H1 (cell line): Measurements from ENCODE around the gene OSBPL5. TPM values are rescaled to one million over a fixed set of nuclear protein-coding genes. Genes with fewer than 3 reads are reported as not detected.
A peak's percentile ranks its signal among the peaks of the same experiment; 100 is the strongest.

Source experiments
- CTCF ChIA-PET: fragments of 300-600 bp; sonication (Branson Sonifier 250); formaldehyde crosslinking; loops from one replicate; lab custom pipeline; 2021; ENCODE audit not compliant: partially characterized antibody; lab: Charles Lee
- POLR2A ChIA-PET: fragments of 300-600 bp; sonication (Branson Sonifier 250); formaldehyde crosslinking; loops from one replicate; lab custom pipeline; 2021; ENCODE audit warnings: inconsistent platforms; ENCODE audit not compliant: partially characterized antibody; lab: Charles Lee
- DNase-seq, 2 experiments: peaks; one replicate each; pipeline versions ENCODE4 v3.0.0 to v3.0.0-alpha.2; 2010 to 2022; ENCODE audit warnings: low spot score in 2 of 2, low read depth in 1 of 2, mixed read lengths in 1 of 2
- FAIRE-seq: peaks from 2 replicates; lab custom pipeline; 2011; peaks lifted over from hg19 to GRCh38; lab: Jason Lieb, UNC
- H2AFZ ChIP-seq: 2 replicates; pipeline ENCODE4 v1.8.1; 2012; ENCODE audit warnings: low read length, inconsistent platforms
- H2AK5ac ChIP-seq: 2 replicates; pipeline ENCODE4 v1.6.1; 2013; ENCODE audit warnings: low read depth, low read length
- H2BK120ac ChIP-seq: replicated peaks from 2 replicates; pipeline ENCODE3; 2013; ENCODE audit warnings: low read depth, low read length, inconsistent platforms
- H2BK12ac ChIP-seq: 2 replicates; pipeline ENCODE4 v1.6.1; 2013; ENCODE audit warnings: low read depth, low read length
- H2BK15ac ChIP-seq: 2 replicates; pipeline ENCODE4 v1.6.1; 2013; ENCODE audit warnings: low read length
- H2BK20ac ChIP-seq: 2 replicates; pipeline ENCODE4 v1.6.1; 2013; ENCODE audit warnings: low read length
- H2BK5ac ChIP-seq: 2 replicates; pipeline ENCODE4 v1.6.1; 2013; ENCODE audit warnings: low read depth, low read length
- H3K14ac ChIP-seq: 2 replicates; pipeline ENCODE4 v1.6.1; 2013; ENCODE audit warnings: inconsistent platforms; ENCODE audit not compliant: insufficient read length
- H3K18ac ChIP-seq: 2 replicates; pipeline ENCODE4 v1.6.1; 2013; ENCODE audit warnings: low read length; ENCODE audit errors: extremely low read depth
- H3K23ac ChIP-seq: 2 replicates; pipeline ENCODE4 v1.6.1; 2013; ENCODE audit warnings: inconsistent platforms; ENCODE audit not compliant: insufficient read length
- H3K23me2 ChIP-seq: 2 replicates; pipeline ENCODE4 v1.6.1; 2013; ENCODE audit warnings: low read depth, low read length
- H3K27ac ChIP-seq: 2 replicates; pipeline ENCODE4 v1.6.1; 2011; ENCODE audit warnings: low read depth, low read length, inconsistent platforms
- H3K27me3 ChIP-seq, 4 experiments: replicated peaks in 1 of 4; 1 replicate in 1 of 4; 2 replicates in 3 of 4; pipeline versions ENCODE4 v1.6.1 to v1.8.1; 2011 to 2013; ENCODE audit warnings: low read length in 3 of 4, mild to moderate bottlenecking in 3 of 4, inconsistent platforms in 2 of 4, mixed read lengths in 2 of 4, moderate library complexity in 1 of 4; ENCODE audit not compliant: control insufficient read depth in 3 of 4, insufficient read depth in 3 of 4; ENCODE audit errors: extremely low read depth in 1 of 4
- H3K36me3 ChIP-seq, 4 experiments: 2 replicates each; pipeline versions ENCODE4 v1.6.1 to v1.8.1; 2011 to 2013; ENCODE audit warnings: mild to moderate bottlenecking in 4 of 4, low read length in 3 of 4, moderate library complexity in 2 of 4, control low read depth in 1 of 4, inconsistent platforms in 1 of 4; ENCODE audit not compliant: insufficient read depth in 4 of 4, control insufficient read depth in 2 of 4
- H3K4ac ChIP-seq: replicated peaks from 2 replicates; pipeline ENCODE3; 2013; ENCODE audit warnings: low read length, low read depth, mixed read lengths, inconsistent platforms; ENCODE audit not compliant: insufficient read length
- H3K4me1 ChIP-seq, 4 experiments: replicated peaks in 1 of 4; 1 replicate in 1 of 4; 2 replicates in 3 of 4; pipeline versions ENCODE4 v1.6.1 to v1.8.1; 2011 to 2013; ENCODE audit warnings: low read length in 3 of 4, inconsistent platforms in 2 of 4, mixed read lengths in 1 of 4; ENCODE audit not compliant: insufficient read depth in 4 of 4, control insufficient read depth in 3 of 4
- H3K4me2 ChIP-seq, 2 experiments: 2 replicates each; pipeline versions ENCODE4 v1.6.1 to v1.8.1; 2011 to 2013; ENCODE audit warnings: low read depth in 2 of 2, low read length in 2 of 2, control low read depth in 1 of 2, inconsistent platforms in 1 of 2, mild to moderate bottlenecking in 1 of 2; ENCODE audit not compliant: insufficient read depth in 1 of 2
- H3K4me3 ChIP-seq, 4 experiments: fragments of 200-600, 300-600 bp in 1 of 4; sonication (generic), shearing (Covaris generic), sonication (Bioruptor Twin) in 1 of 4; 2 replicates each; pipeline versions ENCODE4 v1.5.1 to v1.8.1; 2011 to 2016; ENCODE audit warnings: low read length in 4 of 4, low read depth in 3 of 4, control low read depth in 2 of 4, inconsistent platforms in 2 of 4, mild to moderate bottlenecking in 2 of 4, mixed read lengths in 1 of 4, moderate library complexity in 1 of 4; ENCODE audit not compliant: insufficient read depth in 2 of 4; ENCODE audit errors: extremely low read depth in 1 of 4
- H3K56ac ChIP-seq: replicated peaks from 2 replicates; pipeline ENCODE3; 2013; ENCODE audit warnings: low read depth, mild to moderate bottlenecking, mixed read lengths, low read length, inconsistent platforms; ENCODE audit not compliant: insufficient read length
- H3K79me1 ChIP-seq: 2 replicates; pipeline ENCODE4 v1.6.1; 2013; ENCODE audit warnings: low read depth, low read length, control low read depth
- H3K79me2 ChIP-seq, 2 experiments: 2 replicates each; pipeline versions ENCODE4 v1.6.1 to v1.8.1; 2012 to 2013; ENCODE audit warnings: low read length in 2 of 2, mild to moderate bottlenecking in 2 of 2, inconsistent platforms in 1 of 2; ENCODE audit not compliant: insufficient read depth in 2 of 2, control insufficient read depth in 1 of 2
- H3K9ac ChIP-seq, 4 experiments: replicated peaks in 1 of 4; 1 replicate in 1 of 4; 2 replicates in 3 of 4; pipeline versions ENCODE4 v1.6.1 to v1.8.1; 2011 to 2013; ENCODE audit warnings: low read depth in 3 of 4, low read length in 3 of 4, control low read depth in 2 of 4, mild to moderate bottlenecking in 2 of 4, moderate library complexity in 2 of 4, inconsistent platforms in 1 of 4; ENCODE audit errors: extremely low read depth in 1 of 4
- H3K9me3 ChIP-seq, 2 experiments: 2 replicates each; pipeline versions ENCODE4 v1.6.1 to v1.8.1; 2012 to 2013; ENCODE audit warnings: mild to moderate bottlenecking in 2 of 2, moderate library complexity in 2 of 2, control low read depth in 1 of 2, inconsistent platforms in 1 of 2, low read depth in 1 of 2, low read length in 1 of 2, mixed read lengths in 1 of 2; ENCODE audit not compliant: insufficient read depth in 2 of 2
- H4K20me1 ChIP-seq, 2 experiments: replicated peaks in 1 of 2; 2 replicates each; pipeline versions ENCODE3 to v1.8.1; 2011 to 2013; ENCODE audit warnings: inconsistent platforms in 2 of 2, low read length in 2 of 2, mild to moderate bottlenecking in 1 of 2; ENCODE audit not compliant: insufficient read depth in 2 of 2, control insufficient read depth in 1 of 2
- H4K5ac ChIP-seq: 2 replicates; pipeline ENCODE4 v1.6.1; 2013; ENCODE audit warnings: low read length, low read depth, mixed read lengths, inconsistent platforms; ENCODE audit not compliant: insufficient read length
- H4K8ac ChIP-seq: 2 replicates; pipeline ENCODE4 v1.8.0; 2013; ENCODE audit warnings: mild to moderate bottlenecking, moderate library complexity, low read length, inconsistent platforms; ENCODE audit not compliant: insufficient read depth; ENCODE audit errors: extremely low read depth
- H4K91ac ChIP-seq: replicated peaks from 2 replicates; pipeline ENCODE3; 2013; ENCODE audit warnings: low read length, mixed read lengths, inconsistent platforms; ENCODE audit not compliant: insufficient read length
- POLR2AphosphoS5 ChIP-seq: IDR thresholded peaks from 2 replicates; pipeline ENCODE4 v1.6.1; 2011; ENCODE audit warnings: low read depth, low read length
- WGBS, 2 experiments: shearing (Covaris generic) in 1 of 2; methylation state at CpG; one replicate each; pipeline versions ENCODE4 v1.1.6 to v1.1.7; 2013 to 2015; ENCODE audit warnings: low lambda C conversion rate in 2 of 2, mixed read lengths in 2 of 2, inconsistent platforms in 1 of 2, low coverage in 1 of 2, missing lambda C conversion rate in 1 of 2; ENCODE audit not compliant: insufficient replicate concordance in 2 of 2, insufficient coverage in 1 of 2, insufficient read length in 1 of 2; ENCODE audit errors: extremely low coverage in 1 of 2, missing lambda C conversion rate in 1 of 2; 5-methylcytosine and 5-hydroxymethylcytosine counted together
- polyA plus RNA-seq, 7 experiments: library from polyadenylated mRNA; depleted of rRNA in 3 of 7; stranded (reverse) in 5 of 7; unstranded in 2 of 7; fragments of >200 nt in 5 of 7; fragments of 200-250 nt in 2 of 7; gene quantifications; 1 replicate in 5 of 7; 2 replicates in 1 of 7; 4 replicates in 1 of 7; pipeline versions ENCODE4 v1.2.1 to v1.2.3, GENCODE V29; 2011 to 2013; ENCODE audit warnings: missing spikeins in 2 of 7, mixed read lengths in 2 of 7
- total RNA-seq: library from RNA; stranded (reverse); fragmentation: NEBNext Ultra II Directional; extraction: Animal tissue kit (Norgen Biotek cat#: 25700); gene quantifications from 2 replicates; pipeline ENCODE4 v1.2.1, GENCODE V29; 2021

The OSBPL5 gene
- total and polyA plus RNA-seq, 2 of the 8 experiments (the other 6 are each of a cell fraction or from before 2014, with no cell fraction given): 3.4 to 9.9 TPM

DNA sequence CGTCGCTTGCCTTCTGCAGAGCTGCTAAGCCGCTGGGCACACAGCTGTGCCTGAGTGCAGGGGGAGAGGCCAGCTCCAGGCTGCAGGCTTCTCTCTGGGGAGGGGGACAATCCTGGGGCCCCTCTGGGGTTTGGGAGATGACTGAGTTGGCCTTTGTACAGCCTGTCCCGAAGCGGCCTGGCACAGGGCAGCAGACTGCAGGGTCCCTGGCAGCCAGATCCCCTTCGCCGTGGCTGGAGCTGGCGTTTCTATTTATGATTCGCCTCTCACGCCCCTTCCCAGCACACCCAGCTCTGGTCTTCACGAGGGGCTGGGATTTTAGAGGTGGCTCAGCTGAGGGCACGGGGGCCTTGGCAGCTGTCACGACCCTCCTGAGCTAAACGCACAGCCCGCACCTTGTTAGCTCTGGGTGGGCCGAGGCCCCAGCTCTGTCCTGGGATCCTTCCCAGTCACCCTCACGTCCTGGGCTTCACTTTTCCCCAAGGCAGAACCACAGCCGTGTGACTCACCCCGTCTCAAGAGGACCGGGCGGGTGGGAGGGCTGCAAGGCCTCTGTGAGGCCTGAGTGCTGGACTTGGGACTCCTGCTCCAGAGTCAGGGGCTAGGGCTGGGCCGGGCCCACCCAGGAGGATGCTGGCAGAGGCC is 18.4 kb downstream of the OSBPL5 start:
- H3K4me1 ChIP-seq: peaks cover 0 to 7% (median 1%) of the 10 kb centered on the region in 4 experiments; a peak in 4 of 7 replicates
- H3K9ac ChIP-seq: no peak overlapping the region
- H3K79me2 ChIP-seq: no peaks in the 10 kb centered on the region
- H4K91ac ChIP-seq: no peak overlapping the region
- no peaks in the 10 kb centered on the region for H3K9me3 ChIP-seq
- POLR2A ChIA-PET: interaction anchor here (1.1 to 1.3 kb wide), 2 partner anchors 11 to 69 kb away, joined by 3 to 4 read pairs; no protein-coding TSS in a partner anchor
- H2BK15ac ChIP-seq: no peak overlapping the region
- H2BK120ac ChIP-seq: no peak overlapping the region
- no peak overlapping the region for H3K27ac ChIP-seq
- no peak overlapping the region for H3K56ac ChIP-seq
- H2BK20ac ChIP-seq: no peak overlapping the region
- H2AFZ ChIP-seq: no peak overlapping the region
- WGBS, 2 experiments: 91% methylated on average over 17 of the region's 22 CpGs; no CpG with 5 or more reads in 1 of the 2 experiments
- CTCF ChIA-PET: interaction anchor here (0.8 to 3.4 kb wide), 11 partner anchors 8 to 109 kb away, joined by 3 to 14 read pairs (median 4); no protein-coding TSS in a partner anchor
- peaks cover 0 to 6% of the 10 kb centered on the region in 2 experiments for H4K20me1 ChIP-seq
- no peak overlapping the region for H3K4me2 ChIP-seq
- no peak overlapping the region for H2BK12ac ChIP-seq
- no peaks in the 10 kb centered on the region for H3K36me3 ChIP-seq
- no peak overlapping the region for H2AK5ac ChIP-seq
- DNase-seq (no peak), FAIRE-seq (no peak)
- H3K23ac ChIP-seq: no peak overlapping the region
- H3K18ac ChIP-seq: no peak overlapping the region; the same call in 1 of the 2 replicates
- H3K79me1 ChIP-seq: peaks cover 4% of the 10 kb centered on the region; the same call in 1 of the 2 replicates
- no peak overlapping the region for H3K4me3 ChIP-seq
- 0 out of 2 replicates have a peak overlapping the region, but pooled peaks have one; percentile 24 for H2BK5ac ChIP-seq
- H3K23me2 ChIP-seq: no peaks in the 10 kb centered on the region
- H4K5ac ChIP-seq: no peak overlapping the region
- no peak overlapping the region for H3K4ac ChIP-seq
- H3K27me3 ChIP-seq: no peaks in the 10 kb centered on the region
- no peak overlapping the region for H3K14ac ChIP-seq
- H4K8ac ChIP-seq: peak overlapping the region; percentile 57; the same call in 1 of the 2 replicates
- no peak for TF ChIP-seq POLR2AphosphoS5
